Activated naive CD4-positive, alpha-beta T cell treated with anti-CD3 and anti-CD28 coated beads, Interleukin-2, amount 50 U/mL, for 24 hours (primary cell): ENCODE measurements around the gene PTPRD.

Source experiments
- H3K27ac Mint-ChIP-seq: one replicate; pipeline ENCODE4 v1.8.0; 2021; ENCODE audit warnings: mild to moderate bottlenecking, mixed read lengths
- H3K27me3 Mint-ChIP-seq: one replicate; pipeline ENCODE4 v1.8.0; 2021; ENCODE audit warnings: mixed read lengths
- H3K36me3 Mint-ChIP-seq: one replicate; pipeline ENCODE4 v1.8.0; 2021; ENCODE audit warnings: mixed read lengths
- H3K4me1 Mint-ChIP-seq: one replicate; pipeline ENCODE4 v1.8.0; 2021; ENCODE audit warnings: mixed read lengths
- H3K4me3 Mint-ChIP-seq: one replicate; pipeline ENCODE4 v1.8.0; 2021; ENCODE audit warnings: mild to moderate bottlenecking, mixed read lengths
- H3K9me3 Mint-ChIP-seq: one replicate; pipeline ENCODE4 v1.8.0; 2021; ENCODE audit warnings: mixed read lengths

PTPRD gene

GRCh38 chr9:8542537-8542936 lies 2070.3 kb downstream of the PTPRD start:
- no peaks in the 10 kb centered on the region for H3K4me1 Mint-ChIP-seq
- H3K36me3 Mint-ChIP-seq, result no peaks in the 10 kb centered on the region
- no peaks in the 10 kb centered on the region for H3K27me3 Mint-ChIP-seq
- H3K4me3 Mint-ChIP-seq, result no peak overlapping the region
- H3K27ac Mint-ChIP-seq, result no peak overlapping the region
- H3K9me3 Mint-ChIP-seq, result no peaks in the 10 kb centered on the region

- no peaks in the 10 kb centered on the region for H3K36me3 Mint-ChIP-seq
- H3K4me3 Mint-ChIP-seq, result no peak overlapping the region
- no peaks in the 10 kb centered on the region for H3K4me1 Mint-ChIP-seq
- H3K9me3 Mint-ChIP-seq, result no peaks in the 10 kb centered on the region
- H3K27me3 Mint-ChIP-seq, result no peaks in the 10 kb centered on the region
- H3K27ac Mint-ChIP-seq, result no peak overlapping the region
Observed at GRCh38 chr9:8539681-8540197, 2073.1 kb downstream of the PTPRD start.

GRCh38 chr9:8536845-8537244 lies 2076.0 kb downstream of the PTPRD start:
- Mint-ChIP-seq H3K4me1 (no peaks in the 10 kb centered on the region), H3K27me3 (no peaks in the 10 kb centered on the region), H3K4me3 (no peak overlapping the region), H3K9me3 (no peaks in the 10 kb centered on the region), H3K36me3 (no peaks in the 10 kb centered on the region), H3K27ac (no peak overlapping the region)

DNA sequence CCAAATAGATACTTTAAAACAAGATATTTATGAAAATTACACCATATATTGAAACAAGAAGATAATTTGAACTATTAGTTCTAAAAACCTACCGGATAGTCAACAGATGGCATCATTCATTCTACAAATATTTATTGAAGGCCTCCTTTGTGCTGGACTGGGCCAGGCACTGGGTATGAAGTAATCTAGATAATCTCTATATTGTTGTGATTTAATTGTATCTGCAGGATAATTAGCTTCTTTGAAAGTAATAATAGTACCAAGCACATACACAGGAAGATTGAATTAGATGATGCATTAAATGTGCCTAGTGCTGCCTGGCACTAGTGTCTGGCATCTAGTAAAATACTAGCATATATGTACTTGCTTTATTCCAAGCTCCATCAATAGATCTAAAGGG lies 2078.0 kb downstream of the PTPRD start:
- H3K27ac Mint-ChIP-seq, result no peak overlapping the region
- no peaks in the 10 kb centered on the region for H3K27me3 Mint-ChIP-seq
- no peaks in the 10 kb centered on the region for H3K36me3 Mint-ChIP-seq
- no peaks in the 10 kb centered on the region for H3K4me1 Mint-ChIP-seq
- no peak overlapping the region for H3K4me3 Mint-ChIP-seq
- no peaks in the 10 kb centered on the region for H3K9me3 Mint-ChIP-seq

- H3K36me3 Mint-ChIP-seq, result no peaks in the 10 kb centered on the region
- no peaks in the 10 kb centered on the region for H3K27me3 Mint-ChIP-seq
- no peak overlapping the region for H3K4me3 Mint-ChIP-seq
- no peaks in the 10 kb centered on the region for H3K4me1 Mint-ChIP-seq
- H3K27ac Mint-ChIP-seq, result no peak overlapping the region
- no peaks in the 10 kb centered on the region for H3K9me3 Mint-ChIP-seq
Observed at GRCh38 chr9:8533681-8534080, 2079.1 kb downstream of the PTPRD start.

- Mint-ChIP-seq H3K36me3 (no peaks in the 10 kb centered on the region), H3K27me3 (no peaks in the 10 kb centered on the region), H3K27ac (no peak overlapping the region), H3K4me3 (no peak overlapping the region), H3K4me1 (no peaks in the 10 kb centered on the region), H3K9me3 (no peaks in the 10 kb centered on the region)
Observed at GRCh38 chr9:8531826-8532415, 2080.9 kb downstream of the PTPRD start.

GRCh38 chr9:8521112-8521511 lies 2091.7 kb downstream of the PTPRD start:
- no peaks in the 10 kb centered on the region for H3K36me3 Mint-ChIP-seq
- no peaks in the 10 kb centered on the region for H3K27me3 Mint-ChIP-seq
- no peaks in the 10 kb centered on the region for H3K4me1 Mint-ChIP-seq
- no peak overlapping the region for H3K27ac Mint-ChIP-seq
- H3K9me3 Mint-ChIP-seq, result no peaks in the 10 kb centered on the region
- H3K4me3 Mint-ChIP-seq, result no peak overlapping the region

GRCh38 chr9:8515748-8516147 lies 2097.1 kb downstream of the PTPRD start:
- Mint-ChIP-seq H3K4me1 (no peaks in the 10 kb centered on the region), H3K9me3 (no peaks in the 10 kb centered on the region), H3K4me3 (no peak overlapping the region), H3K36me3 (no peaks in the 10 kb centered on the region), H3K27ac (no peak overlapping the region), H3K27me3 (peaks cover 3% of the 10 kb centered on the region)

- Mint-ChIP-seq H3K36me3 (no peaks in the 10 kb centered on the region), H3K4me3 (no peak overlapping the region), H3K27ac (no peak overlapping the region), H3K27me3 (peaks cover 3% of the 10 kb centered on the region), H3K9me3 (no peaks in the 10 kb centered on the region), H3K4me1 (no peaks in the 10 kb centered on the region)
Observed at GRCh38 chr9:8514760-8515159, 2098.0 kb downstream of the PTPRD start.

- H3K4me3 Mint-ChIP-seq, result no peak overlapping the region
- H3K36me3 Mint-ChIP-seq, result no peaks in the 10 kb centered on the region
- H3K27me3 Mint-ChIP-seq, result no peaks in the 10 kb centered on the region
- H3K9me3 Mint-ChIP-seq, result no peaks in the 10 kb centered on the region
- H3K27ac Mint-ChIP-seq, result no peak overlapping the region
- H3K4me1 Mint-ChIP-seq, result no peaks in the 10 kb centered on the region
Observed at GRCh38 chr9:8508671-8509290, 2104.0 kb downstream of the PTPRD start.

GRCh38 chr9:8494571-8494970 lies 2118.2 kb downstream of the PTPRD start:
- H3K4me3 Mint-ChIP-seq, result no peak overlapping the region
- H3K9me3 Mint-ChIP-seq, result peaks cover 4% of the 10 kb centered on the region
- H3K36me3 Mint-ChIP-seq, result no peaks in the 10 kb centered on the region
- H3K27me3 Mint-ChIP-seq, result no peaks in the 10 kb centered on the region
- H3K4me1 Mint-ChIP-seq, result no peaks in the 10 kb centered on the region
- H3K27ac Mint-ChIP-seq, result no peak overlapping the region

DNA sequence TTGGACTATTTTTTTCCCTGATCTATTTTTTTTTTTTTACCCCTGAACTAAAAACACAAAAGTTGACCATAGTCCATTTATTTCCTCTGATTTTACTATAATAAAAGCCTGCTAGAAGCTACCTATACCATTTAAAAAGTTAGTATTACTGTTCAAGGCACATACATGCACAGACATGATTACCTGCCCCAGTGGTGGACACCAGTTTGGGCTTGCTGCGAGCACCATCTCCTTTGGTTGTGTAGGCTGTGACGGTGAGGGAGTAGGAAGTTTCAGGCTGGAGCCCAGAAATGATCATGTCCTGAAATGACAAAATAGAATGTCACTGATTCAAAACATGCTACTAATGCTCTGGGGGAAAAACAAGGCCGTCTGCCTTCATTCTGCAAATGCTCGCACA lies 2120.1 kb downstream of the PTPRD start:
- Mint-ChIP-seq H3K9me3 (no peaks in the 10 kb centered on the region), H3K27ac (no peak overlapping the region), H3K4me3 (no peak overlapping the region), H3K36me3 (no peaks in the 10 kb centered on the region), H3K27me3 (no peaks in the 10 kb centered on the region), H3K4me1 (no peaks in the 10 kb centered on the region)

GRCh38 chr9:8492024-8492423 lies 2120.8 kb downstream of the PTPRD start:
- H3K27ac Mint-ChIP-seq, result no peak overlapping the region
- no peaks in the 10 kb centered on the region for H3K9me3 Mint-ChIP-seq
- no peaks in the 10 kb centered on the region for H3K36me3 Mint-ChIP-seq
- H3K27me3 Mint-ChIP-seq, result no peaks in the 10 kb centered on the region
- no peaks in the 10 kb centered on the region for H3K4me1 Mint-ChIP-seq
- H3K4me3 Mint-ChIP-seq, result no peak overlapping the region

DNA sequence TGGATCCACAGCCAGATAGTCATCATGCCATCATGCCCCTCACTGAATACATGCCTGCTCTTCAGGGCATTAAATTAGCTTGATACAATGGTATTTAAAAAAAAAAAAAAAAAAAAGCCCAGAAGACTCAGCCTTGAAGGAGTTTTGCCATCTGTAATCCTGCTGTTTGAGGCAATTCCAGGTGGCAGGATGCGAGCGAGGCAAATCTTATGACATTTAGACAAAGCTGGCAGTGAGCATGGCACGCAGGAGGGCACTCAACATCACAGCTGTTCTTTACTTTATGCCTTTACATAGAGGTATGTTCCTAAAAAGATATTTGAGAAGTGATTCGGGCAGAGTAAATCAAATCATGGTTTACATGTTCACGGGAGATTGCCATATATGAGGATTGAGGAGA lies 2121.2 kb downstream of the PTPRD start:
- Mint-ChIP-seq H3K27me3 (no peaks in the 10 kb centered on the region), H3K36me3 (no peaks in the 10 kb centered on the region), H3K4me3 (no peak overlapping the region), H3K27ac (no peak overlapping the region), H3K9me3 (no peaks in the 10 kb centered on the region), H3K4me1 (no peaks in the 10 kb centered on the region)

DNA sequence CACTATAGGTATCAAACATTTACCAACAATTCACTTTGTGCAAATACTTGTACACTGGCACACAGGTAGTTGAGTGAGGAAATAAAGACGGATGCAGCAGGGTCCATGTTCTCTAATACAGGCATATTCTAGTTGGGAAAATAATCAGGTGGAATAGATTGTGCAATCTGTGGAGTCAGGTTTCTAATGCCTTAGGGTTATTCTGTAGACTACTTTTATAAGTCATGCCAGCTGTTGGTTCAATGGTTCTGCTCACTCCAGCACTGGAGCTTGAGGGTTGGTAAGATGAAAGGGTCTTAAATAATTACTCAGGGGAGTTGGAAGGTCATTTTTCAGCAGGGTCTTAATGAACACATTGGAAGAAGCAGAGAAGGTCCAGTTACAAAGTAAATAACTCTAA lies 2123.0 kb downstream of the PTPRD start:
- Mint-ChIP-seq H3K4me3 (no peak overlapping the region), H3K27ac (no peak overlapping the region), H3K27me3 (no peaks in the 10 kb centered on the region), H3K9me3 (no peaks in the 10 kb centered on the region), H3K4me1 (no peaks in the 10 kb centered on the region), H3K36me3 (no peaks in the 10 kb centered on the region)

GRCh38 chr9:8486095-8486494 lies 2126.7 kb downstream of the PTPRD start:
- H3K36me3 Mint-ChIP-seq, result no peaks in the 10 kb centered on the region
- no peaks in the 10 kb centered on the region for H3K27me3 Mint-ChIP-seq
- H3K27ac Mint-ChIP-seq, result no peak overlapping the region
- H3K9me3 Mint-ChIP-seq, result no peaks in the 10 kb centered on the region
- H3K4me3 Mint-ChIP-seq, result no peak overlapping the region
- H3K4me1 Mint-ChIP-seq, result no peaks in the 10 kb centered on the region
